Kidney capillary endothelial cell (primary cell): ENCODE results near the gene TREML2.
"Not testable (repeated sequence)": the region's sequence is repeated elsewhere in the genome, so short reads cannot be mapped to it uniquely, and the experiment has no call there.

Experiments used
- DNase-seq: peaks from one replicate; pipeline ENCODE4 v3.0.0-alpha.2; 2018; ENCODE audit warnings: low spot score

Gene TREML2

DNA sequence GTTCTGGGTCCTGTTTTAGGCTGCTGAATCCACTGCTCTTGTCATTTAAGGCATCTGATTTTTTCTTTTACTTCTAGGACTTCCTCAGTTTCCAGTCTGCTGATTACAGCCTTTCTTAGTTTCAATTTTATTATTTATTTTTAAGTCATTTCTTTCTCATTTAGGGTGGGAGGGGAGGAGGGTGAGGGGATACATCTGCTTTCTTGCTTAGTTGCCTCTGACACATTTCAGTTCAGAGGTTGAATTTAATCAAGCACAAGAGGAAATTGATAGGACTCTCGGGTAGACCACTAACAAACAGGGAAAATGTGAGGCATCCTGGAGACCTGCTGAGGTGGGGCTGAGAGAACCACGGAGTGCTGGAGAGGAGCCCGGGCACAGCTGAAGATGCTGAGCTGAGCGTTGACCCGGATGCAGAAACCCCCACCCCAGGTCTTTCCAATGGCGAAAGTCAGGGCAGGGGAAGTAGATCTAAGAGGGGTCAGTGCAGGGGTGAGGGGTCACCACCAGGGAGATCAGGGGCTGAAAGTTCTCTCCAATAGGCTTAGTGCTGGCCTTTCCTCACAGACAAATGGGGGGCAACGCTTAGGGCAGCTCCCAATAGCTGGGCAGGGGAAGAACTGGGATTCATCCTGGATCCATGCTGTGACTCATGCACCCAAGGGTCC lies 7.6 kb upstream of the TREML2 start:
- no peak for DNase-seq

DNA sequence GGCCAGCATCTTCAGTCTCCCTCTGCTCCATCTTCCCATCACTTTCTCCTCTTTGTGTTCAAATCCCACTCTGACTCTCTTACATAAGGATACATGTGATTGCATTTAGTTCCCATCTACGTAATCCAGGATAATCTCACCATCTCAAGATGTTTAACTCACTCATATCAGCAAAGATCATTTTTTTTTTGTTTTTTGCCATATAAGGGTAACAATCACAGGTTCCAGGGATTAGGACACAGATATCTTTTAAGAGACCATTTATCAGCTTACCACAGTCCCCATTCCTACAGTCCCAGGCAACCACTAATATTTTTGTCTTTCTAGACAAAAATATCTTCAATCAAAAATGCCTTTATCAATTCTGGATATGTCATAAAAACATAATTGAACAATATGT lies 3.2 kb upstream of the TREML2 start:
- DNase-seq, result no peak

DNA sequence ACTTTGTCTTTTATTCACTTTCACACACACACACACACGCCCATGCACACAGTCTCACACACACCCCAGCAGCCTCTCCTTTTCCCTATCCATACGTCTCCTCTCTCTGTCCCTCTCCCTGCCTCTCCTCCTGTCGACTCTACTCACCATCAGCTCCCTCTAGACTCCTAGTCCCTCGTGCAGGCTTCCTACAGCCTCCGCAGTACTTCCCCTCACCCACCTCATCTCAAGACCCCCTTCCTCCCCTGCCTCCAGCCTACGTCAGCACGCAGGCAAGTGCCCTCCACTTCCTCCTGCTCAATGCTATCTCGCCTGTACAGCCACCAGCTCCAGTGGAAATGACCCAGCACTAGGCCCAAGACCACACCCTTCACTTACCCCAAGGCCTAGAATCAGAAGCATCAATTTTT lies 820 bp upstream of the TREML2 start:
- DNase-seq, result no peak

DNA sequence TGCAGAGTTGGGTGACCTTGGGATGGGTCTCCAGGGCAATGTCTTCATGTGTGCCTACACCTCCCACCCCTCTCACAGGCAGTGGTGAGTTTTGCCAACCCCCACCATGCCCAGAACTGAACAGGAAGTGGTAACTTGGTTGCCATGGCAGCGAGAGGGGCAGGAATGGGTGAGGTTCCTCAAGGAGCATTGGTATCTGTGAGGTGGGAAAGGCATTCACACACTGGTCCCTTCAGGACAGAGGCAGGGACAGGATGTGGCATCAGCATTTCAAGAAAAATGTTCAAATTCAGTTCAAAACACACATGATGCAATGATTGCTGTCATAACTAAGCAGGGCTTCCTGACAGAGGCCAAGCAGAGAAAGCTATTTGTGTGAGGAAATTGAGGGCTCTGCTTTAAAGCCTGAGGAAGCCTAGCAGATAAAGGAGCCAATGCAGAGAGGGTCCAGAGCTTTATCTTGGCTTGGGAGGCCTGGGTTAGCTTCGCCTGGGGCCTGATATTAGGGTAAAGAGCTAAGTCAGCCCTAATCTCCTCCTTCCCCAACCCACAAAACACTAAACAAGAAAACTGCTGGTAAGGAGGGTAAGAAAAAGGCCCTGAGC lies 551 bp downstream of the TREML2 start:
- DNase-seq, result no peak

DNA sequence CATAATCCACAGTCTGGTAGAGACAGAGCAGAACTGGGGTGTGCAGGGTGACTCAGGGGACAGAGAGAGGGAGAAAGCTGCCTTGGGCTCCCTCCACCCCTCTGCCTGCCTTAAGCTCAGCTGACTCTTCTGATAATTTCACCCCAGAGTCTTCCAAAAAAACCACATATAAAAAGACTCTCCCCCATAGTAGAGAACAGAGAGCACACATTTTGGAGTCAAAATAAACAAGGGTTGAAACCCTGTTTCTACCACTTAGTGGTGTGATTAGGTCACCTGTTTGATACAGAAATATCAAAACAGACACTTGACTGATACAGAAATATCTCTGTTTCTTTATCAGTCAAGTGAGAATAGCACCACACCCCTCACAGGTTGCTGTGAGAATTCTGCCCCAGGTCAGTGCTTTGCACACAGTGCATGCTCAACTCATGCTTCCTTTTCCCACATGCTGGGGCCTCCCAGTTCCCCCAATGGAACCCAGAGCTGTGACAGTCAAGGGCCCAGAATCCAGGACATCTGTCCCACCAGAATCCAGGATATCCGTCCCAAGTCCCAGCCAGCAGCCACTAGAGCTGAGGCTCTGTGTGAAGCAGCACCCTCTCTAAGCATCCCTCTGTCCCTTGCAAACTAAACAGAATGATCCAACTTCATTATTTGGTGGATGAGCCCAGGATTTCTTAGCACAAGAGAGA lies 1.2 kb downstream of the TREML2 start:
- DNase-seq, result no peak

DNA sequence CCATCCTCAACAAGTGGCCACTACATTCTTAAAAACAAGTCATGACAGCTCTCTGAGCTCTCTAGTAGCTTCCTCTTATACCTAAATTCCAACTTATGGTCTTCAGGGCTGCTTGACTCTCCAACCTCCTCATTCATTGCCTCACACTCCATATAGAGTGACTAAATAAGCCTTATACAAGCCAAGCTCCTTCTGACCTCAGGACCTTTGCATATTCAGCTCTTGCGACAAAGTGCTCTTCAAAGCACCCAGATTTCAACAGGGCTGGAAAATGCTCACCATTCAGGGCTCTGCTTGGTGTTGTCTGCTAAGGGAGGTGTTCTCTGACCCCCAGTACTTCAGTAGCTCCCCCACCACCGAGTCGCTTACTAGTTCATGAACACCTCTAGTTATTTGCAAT lies 3.7 kb downstream of the TREML2 start:
- DNase-seq, result no peak

DNA sequence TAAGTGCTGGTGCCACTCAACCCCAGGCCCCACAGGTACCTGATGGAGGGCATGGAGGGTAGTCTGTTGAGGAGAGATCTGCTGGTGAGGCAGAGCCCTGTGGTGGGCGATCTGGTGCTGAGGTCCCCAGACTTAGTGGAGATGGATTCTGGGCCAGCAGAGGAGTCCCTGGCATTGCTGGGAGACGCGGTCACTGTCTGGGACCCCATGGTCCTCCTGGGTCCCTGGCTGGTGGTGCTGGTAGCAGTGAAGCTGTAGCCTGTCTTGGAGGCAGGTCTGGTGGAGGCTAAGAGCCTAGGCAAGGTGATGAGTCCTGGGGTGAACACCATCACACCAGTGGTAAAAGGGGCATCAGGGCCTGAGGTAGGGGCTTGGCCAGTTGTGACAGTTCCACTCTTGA lies 6.6 kb downstream of the TREML2 start:
- no peak for DNase-seq

DNA sequence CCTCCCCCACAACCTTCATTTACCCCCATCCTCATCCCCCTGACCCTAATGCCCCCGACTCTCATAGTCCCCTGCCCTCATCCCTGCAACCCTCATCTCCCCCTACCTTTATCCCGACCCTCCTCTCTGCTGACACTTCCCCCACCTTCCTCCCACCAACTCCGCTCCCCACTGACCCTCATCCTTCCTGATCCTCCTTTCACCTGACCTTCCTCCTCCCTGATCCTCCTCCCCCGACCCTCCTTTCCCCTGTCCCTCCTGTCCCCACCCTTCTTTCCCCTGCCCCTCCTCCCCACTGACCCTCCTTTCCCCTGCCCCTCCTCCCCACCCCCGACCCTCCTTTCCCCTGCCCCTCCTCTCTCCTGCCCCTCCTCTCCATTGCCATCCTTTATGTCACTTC lies 7.1 kb downstream of the TREML2 start:
- DNase-seq, result no peak

DNA sequence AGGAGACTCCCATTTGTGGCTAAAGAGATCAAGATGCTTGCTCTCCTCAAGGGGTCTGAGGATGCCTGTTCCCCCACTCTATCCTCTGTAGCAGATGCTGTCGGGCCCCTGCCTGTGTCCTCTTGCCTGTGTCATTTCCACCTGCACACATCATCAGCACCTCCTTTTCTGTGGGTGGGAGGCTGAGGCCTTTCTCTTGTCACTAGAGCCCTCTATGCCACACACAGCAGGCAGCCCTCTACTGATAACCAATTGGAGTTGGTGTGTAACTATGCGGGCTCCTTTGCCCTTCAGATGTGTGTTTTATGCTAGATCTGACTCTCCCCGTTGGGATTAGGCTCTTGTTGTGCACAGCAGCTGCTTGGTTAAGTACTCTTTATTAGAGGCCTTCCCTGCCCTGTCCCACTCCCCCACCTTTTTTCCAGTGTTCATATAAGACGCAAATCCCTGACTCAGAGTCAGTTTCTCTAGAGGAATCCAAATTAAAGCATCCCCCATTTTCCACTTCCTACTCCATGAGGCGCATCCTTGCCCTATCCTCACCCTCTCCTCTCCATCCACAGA lies 7.7 kb downstream of the TREML2 start:
- DNase-seq, result no peak

DNA sequence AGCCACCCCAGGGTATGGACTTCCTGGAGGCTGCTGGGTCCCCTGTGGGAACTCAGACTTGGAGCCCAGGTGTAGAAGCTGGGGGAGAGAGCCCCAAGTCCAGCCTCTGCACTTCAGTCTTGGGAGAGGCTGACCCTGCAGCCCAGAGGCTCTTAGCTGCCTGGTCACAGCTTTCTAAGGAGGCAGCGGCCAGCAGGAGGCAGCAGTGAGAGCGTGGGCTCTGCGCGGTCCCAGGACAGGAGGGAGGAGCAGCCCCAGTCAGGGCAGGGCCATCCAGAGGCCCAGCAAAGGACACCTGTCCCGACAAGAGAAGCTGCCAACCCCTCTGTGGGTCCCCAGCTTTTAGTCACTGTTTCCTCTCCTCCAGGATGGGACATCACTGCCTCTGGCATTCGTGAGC lies 9.4 kb downstream of the TREML2 start:
- peak; percentile 12 for DNase-seq

DNA sequence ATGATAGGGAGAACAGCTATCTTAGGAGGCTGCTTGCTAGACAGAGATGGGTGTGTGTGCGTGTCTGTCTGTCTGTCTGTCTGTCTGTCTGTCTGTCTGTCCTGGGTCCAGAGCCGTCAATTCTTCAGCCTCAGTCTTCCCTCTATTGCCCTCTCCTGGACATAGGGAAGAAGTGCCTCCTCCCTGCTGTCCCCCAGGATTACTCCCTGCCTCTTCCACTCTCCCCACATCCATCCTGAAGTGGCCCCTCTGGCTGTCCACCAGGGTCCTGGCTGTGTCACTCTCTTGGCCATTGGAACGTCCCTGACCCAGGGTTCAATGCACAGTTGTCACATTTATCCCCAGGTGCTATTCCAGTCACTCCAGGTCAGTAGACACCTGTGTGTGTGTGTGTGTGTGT lies 10.2 kb downstream of the TREML2 start:
- no peak for DNase-seq

DNA sequence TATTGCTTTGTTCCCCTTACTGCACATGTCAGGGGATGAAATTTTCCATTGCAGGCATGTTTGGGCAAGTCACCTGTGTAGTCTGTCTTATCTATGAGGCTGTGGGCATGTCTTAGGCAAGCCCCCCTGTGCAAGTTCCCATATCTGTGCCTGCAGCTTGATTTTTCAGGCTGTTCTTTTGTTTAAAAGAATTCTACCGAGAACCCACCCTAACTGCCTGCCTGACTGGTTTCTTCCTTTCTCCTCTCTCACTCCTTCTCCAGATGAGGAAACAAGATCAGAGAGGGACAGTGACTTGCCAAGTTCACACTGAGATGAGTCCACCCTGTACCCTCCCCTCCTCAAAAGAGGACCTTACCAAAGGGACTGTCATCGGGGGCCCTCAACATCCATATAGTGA lies 11.0 kb downstream of the TREML2 start:
- DNase-seq, result no peak

DNA sequence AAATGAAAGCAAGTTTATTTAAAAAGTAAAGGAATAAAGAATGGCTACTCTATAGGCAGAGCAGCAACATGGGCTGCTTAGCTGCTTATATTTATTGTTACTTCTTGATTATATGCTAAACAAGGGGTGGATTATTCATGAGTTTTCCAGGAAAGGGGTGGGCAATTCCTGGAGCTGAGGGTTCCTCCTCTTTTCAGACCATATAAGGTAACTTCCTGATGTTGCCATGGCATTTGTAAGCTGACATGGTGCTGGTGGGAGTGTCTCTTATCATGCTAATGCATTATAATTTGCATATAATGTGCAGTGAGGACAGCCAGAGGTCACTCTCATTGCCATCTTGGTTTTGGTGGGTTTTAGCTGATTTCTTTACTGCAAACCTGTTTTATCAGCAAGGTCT lies 11.9 kb downstream of the TREML2 start:
- DNase-seq, result not testable (repeated sequence)

DNA sequence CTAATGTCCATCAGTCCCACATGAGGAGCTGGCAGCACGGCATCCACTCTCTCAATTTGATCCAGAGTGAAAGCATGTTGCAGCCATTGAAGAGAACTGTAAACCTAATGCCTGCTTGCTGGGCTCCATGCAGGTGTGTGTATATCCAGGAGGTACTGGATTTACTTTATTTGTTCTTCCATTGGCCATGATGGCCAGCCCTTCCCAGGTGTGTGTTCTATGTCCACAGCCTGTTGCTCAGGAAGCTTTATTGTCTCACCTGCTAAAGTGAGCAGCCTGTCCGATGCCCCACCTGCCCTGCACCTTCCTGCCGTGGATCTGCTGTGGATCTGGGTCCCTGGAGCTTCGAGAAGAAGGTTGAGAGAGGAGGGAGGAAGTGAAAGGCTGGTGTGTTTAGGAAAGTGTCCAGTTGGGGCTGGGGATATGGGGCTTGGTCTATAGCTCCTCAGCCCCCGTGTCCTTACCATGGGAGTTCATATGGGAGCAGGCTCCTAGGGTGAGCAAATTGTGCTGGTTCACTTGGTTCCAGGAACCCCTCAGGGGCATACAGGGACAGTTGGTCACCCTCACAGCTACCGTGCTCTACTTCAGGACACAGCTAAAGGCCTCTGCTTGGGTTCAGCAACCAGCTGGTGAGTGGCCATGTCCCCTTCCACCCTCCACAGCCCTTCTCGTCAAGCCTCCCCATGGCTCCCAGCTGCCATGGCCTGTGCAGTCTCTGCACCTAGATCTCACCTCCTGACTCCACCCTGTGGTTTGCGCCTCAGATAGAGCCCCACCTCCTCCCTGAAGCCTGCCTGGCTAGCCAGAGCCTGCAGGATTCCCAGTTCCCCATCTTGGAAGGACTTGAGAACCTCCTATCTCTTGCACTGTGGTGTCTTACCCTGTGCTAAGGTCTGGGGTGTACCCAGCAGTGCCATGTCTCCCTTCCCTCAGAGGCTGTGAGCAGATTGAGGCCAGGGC lies 12.7 kb downstream of the TREML2 start:
- DNase-seq, result no peak

DNA sequence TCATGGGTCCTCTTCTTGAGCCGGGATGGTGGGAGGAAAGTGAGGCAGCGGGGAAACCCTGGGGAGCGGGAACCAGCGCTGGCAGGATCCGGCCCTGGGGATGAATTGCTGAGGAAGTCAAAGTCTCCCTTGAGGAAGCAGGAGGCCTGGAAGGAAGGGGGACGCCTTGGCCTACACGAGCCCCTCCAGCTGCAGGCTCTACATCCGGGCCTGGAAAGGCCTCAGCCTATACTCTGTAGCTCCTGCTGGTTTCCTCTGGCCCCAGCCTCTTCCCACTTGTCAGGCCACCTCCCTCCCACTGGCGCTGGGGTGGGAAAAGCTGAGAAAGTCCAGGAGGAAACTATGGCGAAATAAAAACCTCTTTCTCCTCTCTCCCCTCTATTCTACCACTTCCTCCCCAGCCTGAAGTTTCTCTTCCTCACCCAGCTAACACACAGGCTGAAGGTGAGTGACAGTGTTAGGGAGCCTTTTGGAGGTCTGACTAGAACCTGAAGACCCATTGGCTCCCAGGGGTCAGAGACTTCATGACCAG lies 14.9 kb downstream of the TREML2 start:
- no peak for DNase-seq

DNA sequence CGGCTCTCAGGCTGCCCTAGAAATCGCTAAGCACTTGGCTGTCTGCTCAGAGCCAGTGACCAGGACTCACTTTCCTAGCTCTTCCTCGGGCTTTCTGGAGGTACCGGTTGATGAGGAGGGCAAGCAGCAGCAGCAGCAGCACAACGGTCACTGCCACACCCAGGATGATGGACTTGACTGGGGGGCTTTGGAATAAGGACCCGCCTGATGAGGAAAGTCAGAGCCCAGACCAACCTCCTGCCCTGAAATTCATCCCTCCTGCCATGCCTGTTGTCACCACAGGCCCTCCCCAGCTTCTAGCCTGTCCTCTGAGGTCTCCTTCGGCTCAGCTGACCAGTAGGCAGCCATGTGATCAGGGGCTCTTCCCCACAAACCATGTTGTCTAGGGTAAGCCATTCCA lies 16.2 kb downstream of the TREML2 start:
- no peak for DNase-seq

DNA sequence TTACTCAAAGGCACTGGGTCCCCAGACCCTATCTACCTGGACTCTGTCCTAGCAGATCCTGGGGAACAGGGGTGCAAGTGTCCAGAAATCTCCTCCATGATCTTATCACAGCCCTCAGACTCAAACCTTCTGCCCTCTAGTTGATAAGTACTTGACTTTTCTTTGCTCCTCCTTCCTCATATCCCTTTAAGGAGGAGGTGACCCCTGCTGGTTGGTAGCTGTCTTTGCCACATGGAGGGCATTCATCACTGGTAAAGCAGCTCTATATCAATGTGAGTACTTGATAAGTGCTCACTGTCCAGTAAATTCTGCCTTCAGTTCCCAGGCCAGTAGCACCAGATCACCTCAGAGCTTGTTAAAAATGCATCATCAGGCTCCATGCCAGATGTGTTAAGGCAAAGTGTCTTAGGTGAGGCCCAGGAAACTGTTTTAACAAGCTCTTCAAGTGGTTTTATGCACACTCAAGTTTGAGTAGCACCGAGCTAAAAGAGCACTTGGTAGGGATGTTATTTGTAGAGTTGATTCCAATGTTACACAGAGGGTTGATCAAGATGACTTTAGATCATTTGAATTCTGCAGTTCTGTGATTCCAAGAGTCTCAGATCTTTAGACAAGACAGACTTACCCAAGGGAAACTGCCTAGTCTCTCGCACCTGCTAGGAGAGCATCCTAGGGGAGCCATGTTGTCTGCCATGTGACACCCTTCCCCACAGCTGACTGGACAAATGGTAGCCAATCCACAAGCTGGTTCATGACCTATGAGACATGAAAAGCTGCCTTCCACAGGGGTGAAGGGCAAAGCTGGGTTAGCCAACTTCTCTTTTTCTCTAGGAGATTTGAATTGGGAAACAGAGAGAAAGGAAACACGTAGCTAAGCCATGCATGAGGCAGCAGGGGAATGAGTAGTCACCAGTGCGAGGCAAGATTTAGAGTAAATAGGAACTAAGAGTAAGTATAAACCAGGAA lies 18.6 kb downstream of the TREML2 start:
- DNase-seq, result peak; percentile 58

DNA sequence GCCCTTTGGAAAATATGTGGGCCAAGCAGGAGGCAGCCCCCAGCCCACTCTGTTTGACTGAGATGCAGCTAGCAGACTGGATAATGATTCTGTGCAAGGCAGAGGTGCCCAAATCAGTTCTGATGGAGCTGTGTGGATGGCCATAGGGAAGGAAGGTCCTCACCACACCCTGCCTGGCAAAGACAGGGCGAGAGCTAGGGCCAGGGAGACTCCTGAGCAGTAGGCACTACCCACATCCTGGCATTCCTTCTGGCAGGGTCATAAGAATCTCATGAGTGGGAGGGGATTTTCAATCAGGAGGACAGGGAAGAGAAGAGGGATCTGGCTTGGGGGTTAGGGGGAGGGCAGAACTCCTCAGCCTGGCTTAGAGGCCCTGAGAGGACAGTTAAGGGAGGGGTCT lies 19.4 kb downstream of the TREML2 start:
- DNase-seq, result no peak

DNA sequence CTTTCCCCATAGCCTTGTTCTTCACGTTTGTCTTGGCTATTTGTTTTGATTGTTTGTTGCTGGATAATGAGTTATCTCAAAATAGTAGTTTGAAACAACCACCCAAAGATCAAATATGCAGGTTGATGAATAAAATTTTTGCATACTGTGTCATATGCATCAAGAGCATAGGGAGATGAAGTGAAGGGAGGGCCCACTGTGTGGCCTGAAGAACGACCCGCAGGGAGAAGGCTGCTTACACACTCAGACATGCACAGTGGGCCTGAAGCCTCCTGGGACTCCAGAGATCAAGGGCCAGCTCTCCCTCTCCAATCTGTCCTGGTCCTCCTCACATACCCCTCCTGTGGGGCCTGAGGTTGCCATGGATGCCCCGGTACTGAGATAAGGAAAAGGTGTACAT lies 21.8 kb downstream of the TREML2 start:
- no peak for DNase-seq

DNA sequence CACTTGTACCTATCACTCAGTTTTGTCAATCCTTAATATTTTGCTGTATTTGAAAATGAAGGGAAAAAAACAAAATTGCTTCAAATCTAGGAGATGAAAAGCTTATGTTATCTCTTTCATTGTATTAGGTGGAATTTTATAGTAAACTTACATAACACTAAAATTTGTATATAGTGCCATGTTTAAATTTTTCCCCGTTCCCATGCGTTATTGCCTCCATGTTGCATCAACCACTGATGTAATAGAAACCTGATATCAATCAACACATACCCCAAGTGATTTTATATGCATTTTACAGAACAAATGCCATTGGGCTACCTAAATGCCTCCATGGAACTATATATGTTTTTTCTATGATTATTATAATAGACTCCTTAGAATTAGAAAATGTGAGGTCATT lies 23.3 kb downstream of the TREML2 start:
- no peak for DNase-seq

DNA sequence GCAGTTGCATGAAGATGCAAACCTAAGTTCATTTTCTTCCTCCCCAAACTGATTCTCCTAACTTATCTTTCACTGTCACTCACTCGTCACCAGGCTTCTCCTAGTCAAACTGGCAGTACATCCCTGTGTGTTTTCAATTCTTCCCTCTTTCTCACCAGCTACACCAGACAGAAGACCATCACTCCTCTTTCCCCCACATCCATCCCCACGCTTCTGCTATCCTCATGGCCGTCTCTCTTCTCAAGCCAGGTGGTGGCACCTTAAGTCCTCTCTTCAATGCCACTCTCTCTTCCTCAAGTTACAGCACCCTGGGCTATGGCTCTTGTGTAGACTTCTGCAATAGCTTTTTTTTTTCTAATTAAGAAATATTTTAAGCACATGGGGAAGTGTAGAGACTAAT lies 23.7 kb downstream of the TREML2 start:
- DNase-seq, result no peak
